Retina (tissue), 1 donor: ENCODE results near the gene LCN1.
"Not testable (repeated sequence)": the region's sequence is repeated elsewhere in the genome, so short reads cannot be mapped to it uniquely, and the experiment has no call there.

Experiments used
- DNase-seq: peaks from one replicate; pipeline ENCODE4 v3.0.0-alpha.2; 2016

The LCN1 gene

GRCh38 chr9:135549478-135550343, 28.5 kb downstream of the LCN1 start:
- not testable (repeated sequence) for DNase-seq

GRCh38 chr9:135550344-135550918, 29.2 kb downstream of the LCN1 start:
- no peak for DNase-seq

- DNase-seq: no peak
Observed at GRCh38 chr9:135551031-135551430, 29.8 kb downstream of the LCN1 start.

GRCh38 chr9:135551456-135551855, 30.2 kb downstream of the LCN1 start:
- DNase-seq: no peak

GRCh38 chr9:135552021-135552697, 30.9 kb downstream of the LCN1 start:
- no peak for DNase-seq

- no peak for DNase-seq
Observed at GRCh38 chr9:135552698-135553171, 31.5 kb downstream of the LCN1 start.

GRCh38 chr9:135554718-135555117, 33.5 kb downstream of the LCN1 start:
- DNase-seq: no peak

GRCh38 chr9:135555203-135555602, 34.0 kb downstream of the LCN1 start:
- no peak for DNase-seq

GRCh38 chr9:135555910-135556309, 34.7 kb downstream of the LCN1 start:
- DNase-seq: no peak

GRCh38 chr9:135559606-135560005, 38.4 kb downstream of the LCN1 start:
- no peak for DNase-seq

- no peak for DNase-seq
Observed at GRCh38 chr9:135561391-135562234, 40.4 kb downstream of the LCN1 start, which contains the start of gene PAEP. Gene PAEP, plus strand, starts transcription at chr9:135561756.

GRCh38 chr9:135562235-135562745, 41.0 kb downstream of the LCN1 start:
- no peak for DNase-seq

- DNase-seq: no peak
Observed at GRCh38 chr9:135563039-135563476, 41.8 kb downstream of the LCN1 start.

- no peak for DNase-seq
Observed at GRCh38 chr9:135563858-135564257, 42.6 kb downstream of the LCN1 start.

GRCh38 chr9:135565141-135565628, 43.9 kb downstream of the LCN1 start:
- DNase-seq: no peak

- no peak for DNase-seq
Observed at GRCh38 chr9:135565636-135566035, 44.4 kb downstream of the LCN1 start.

GRCh38 chr9:135566552-135566951, 45.3 kb downstream of the LCN1 start:
- DNase-seq: no peak

GRCh38 chr9:135567311-135567710, 46.1 kb downstream of the LCN1 start:
- DNase-seq: no peak

- DNase-seq: no peak
Observed at GRCh38 chr9:135568026-135568425, 46.8 kb downstream of the LCN1 start.

- DNase-seq: no peak
Observed at GRCh38 chr9:135570456-135570855, 49.2 kb downstream of the LCN1 start.

GRCh38 chr9:135572233-135572632, 51.0 kb downstream of the LCN1 start:
- DNase-seq: no peak

GRCh38 chr9:135573124-135573523, 51.9 kb downstream of the LCN1 start:
- DNase-seq: no peak
